GM23248 (cell line): ENCODE data around the gene MORN1. TPM values are rescaled to one million over a fixed set of nuclear protein-coding genes. Genes with fewer than 3 reads are reported as not detected.

Experiments
- DNase-seq: peaks from one replicate; pipeline ENCODE4 v3.0.0-alpha.2; 2015
- H2AFZ ChIP-seq: fragments of 200-600 bp; sonication (generic); 2 replicates; pipeline ENCODE4 v1.6.1; 2016; ENCODE audit warnings: antibody characterized with exemption
- H3F3A ChIP-seq: fragments of 200-600 bp; sonication (generic); 2 replicates; pipeline ENCODE4 v1.6.1; 2016; ENCODE audit warnings: mild to moderate bottlenecking, antibody characterized with exemption, mixed run types; ENCODE audit not compliant: insufficient read depth
- H3K27ac ChIP-seq: fragments of 200-600 bp; sonication (generic); 2 replicates; pipeline ENCODE4 v1.5.1; 2016; ENCODE audit warnings: mild to moderate bottlenecking
- H3K27me3 ChIP-seq: fragments of 200-600 bp; sonication (generic); replicated peaks from 2 replicates; pipeline ENCODE4 v1.6.1; 2016; ENCODE audit warnings: mild to moderate bottlenecking; ENCODE audit not compliant: insufficient read depth
- H3K36me3 ChIP-seq: fragments of 200-600 bp; sonication (generic); 2 replicates; pipeline ENCODE4 v1.6.1; 2016; ENCODE audit warnings: low read depth, mild to moderate bottlenecking
- H3K4me1 ChIP-seq: fragments of 200-600 bp; sonication (generic); 2 replicates; pipeline ENCODE4 v1.6.1; 2016; ENCODE audit warnings: mild to moderate bottlenecking; ENCODE audit not compliant: insufficient read depth
- H3K4me2 ChIP-seq: fragments of 200-600 bp; sonication (generic); one replicate; pipeline ENCODE4 v1.6.1; 2016; ENCODE audit warnings: mild to moderate bottlenecking; ENCODE audit not compliant: unreplicated experiment
- H3K4me3 ChIP-seq: fragments of 200-600 bp; sonication (generic); 2 replicates; pipeline ENCODE4 v1.5.1; 2016; ENCODE audit warnings: mild to moderate bottlenecking
- H3K79me2 ChIP-seq: fragments of 200-600 bp; sonication (generic); 2 replicates; pipeline ENCODE4 v1.6.1; 2016; ENCODE audit warnings: mild to moderate bottlenecking; ENCODE audit not compliant: insufficient read depth
- H3K9ac ChIP-seq: fragments of 200-600 bp; sonication (generic); 2 replicates; pipeline ENCODE4 v1.6.1; 2016; ENCODE audit warnings: mild to moderate bottlenecking
- H3K9me2 ChIP-seq: fragments of 200-600 bp; sonication (generic); 2 replicates; pipeline ENCODE4 v1.6.1; 2016; ENCODE audit warnings: mixed run types, mild to moderate bottlenecking, moderate library complexity; ENCODE audit not compliant: insufficient read depth
- H3K9me3 ChIP-seq: fragments of 200-600 bp; sonication (generic); one replicate; pipeline ENCODE4 v1.6.1; 2017; ENCODE audit warnings: low read depth
- H4K20me1 ChIP-seq: fragments of 200-600 bp; sonication (generic); 2 replicates; pipeline ENCODE4 v1.6.0; 2016; ENCODE audit not compliant: insufficient read depth
- EZH2 ChIP-seq: fragments of 200-600 bp; sonication (generic); IDR thresholded peaks from 2 replicates; pipeline ENCODE4 v1.6.1; 2018; ENCODE audit warnings: antibody characterized with exemption, mild to moderate bottlenecking; ENCODE audit not compliant: insufficient read depth, poor library complexity, severe bottlenecking
- EZH2phosphoT487 ChIP-seq: fragments of 200-600 bp; sonication (generic); IDR thresholded peaks from 2 replicates; pipeline ENCODE4 v1.6.1; 2018; ENCODE audit warnings: antibody characterized with exemption, moderate library complexity, mild to moderate bottlenecking, low read depth; ENCODE audit not compliant: insufficient read depth
- WGBS, 2 experiments: methylation state at CpG; one replicate each; pipeline ENCODE4 v1.1.6; 2015 to 2017; ENCODE audit warnings: low lambda C conversion rate in 2 of 2, low coverage in 1 of 2; ENCODE audit errors: missing lambda C conversion rate in 2 of 2; 5-methylcytosine and 5-hydroxymethylcytosine counted together
- in situ Hi-C: fragments of 300-500 bp; cut with MboI; formaldehyde crosslinking; loops from 2 replicates; pipeline ENCODE4 v1.15.0; 2020
- polyA plus RNA-seq: library from polyadenylated mRNA; unstranded; fragments of >200 nt; fragmentation: Nextera tagmentation; extraction: Ambion mirVana; gene quantifications from 2 replicates; pipeline ENCODE4 v1.2.1, GENCODE V29; 2016
- total RNA-seq: library from RNA; depleted of rRNA; stranded (reverse); fragments of >200 nt; shearing (Covaris generic); gene quantifications from 2 replicates; pipeline ENCODE4 v1.2.3, GENCODE V29; 2014

Gene MORN1
- total and polyA plus RNA-seq, 2 experiments from 2014 or later, result 7.2 to 8.8 TPM

DNA sequence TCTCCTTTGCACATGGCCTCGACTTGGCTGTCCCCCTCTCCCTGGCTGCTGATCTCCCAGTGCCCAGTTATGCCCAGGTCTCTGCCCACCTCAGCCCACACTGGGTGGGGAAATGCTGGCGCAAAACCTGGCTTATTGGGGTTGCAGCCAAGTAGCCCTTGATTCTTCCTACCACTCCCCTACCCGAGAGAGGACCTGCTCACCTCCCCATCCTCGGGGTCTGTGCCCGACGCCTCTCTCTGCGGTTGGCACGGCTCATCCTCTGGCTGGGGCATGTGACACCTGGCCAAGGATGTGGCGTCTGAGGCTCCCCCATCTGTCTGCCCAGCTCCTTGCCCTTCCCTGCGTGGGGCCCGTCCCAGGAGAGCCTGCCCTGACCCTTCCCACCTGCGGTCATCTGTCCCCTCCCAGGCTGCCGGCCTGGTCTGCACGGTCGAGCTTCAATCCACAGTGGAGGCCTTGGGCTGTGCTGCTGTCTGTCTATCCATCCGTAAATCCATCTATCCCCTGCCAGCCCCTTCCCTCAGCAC is 27.5 kb upstream of the MORN1 start:
- H3K9me3 ChIP-seq, result no peaks in the 10 kb centered on the region
- peaks cover 14% of the 10 kb centered on the region for H3K27me3 ChIP-seq
- no peak overlapping the region for H3K4me2 ChIP-seq
- no peak for DNase-seq
- no peaks in the 10 kb centered on the region for H3F3A ChIP-seq
- H3K9me2 ChIP-seq, result no peaks in the 10 kb centered on the region
- H3K4me3 ChIP-seq, result no peak overlapping the region
- H3K4me1 ChIP-seq, result no peaks in the 10 kb centered on the region
- H3K36me3 ChIP-seq, result no peaks in the 10 kb centered on the region
- no peak overlapping the region for H3K9ac ChIP-seq
- in situ Hi-C loops, result loop anchor here (10.0 to 25.0 kb wide), 3 partner anchors 126 to 1006 kb away; partner anchors contain the start of gene ACTRT2
- H3K79me2 ChIP-seq, result no peaks in the 10 kb centered on the region
- 46 to 50% methylated on average over 16 of the region's 16 CpGs for WGBS, 2 experiments
- TF ChIP-seq EZH2phosphoT487 (no peak), EZH2 (no peak)
- H4K20me1 ChIP-seq, result no peaks in the 10 kb centered on the region
- no peak overlapping the region for H3K27ac ChIP-seq
- no peak overlapping the region for H2AFZ ChIP-seq

DNA sequence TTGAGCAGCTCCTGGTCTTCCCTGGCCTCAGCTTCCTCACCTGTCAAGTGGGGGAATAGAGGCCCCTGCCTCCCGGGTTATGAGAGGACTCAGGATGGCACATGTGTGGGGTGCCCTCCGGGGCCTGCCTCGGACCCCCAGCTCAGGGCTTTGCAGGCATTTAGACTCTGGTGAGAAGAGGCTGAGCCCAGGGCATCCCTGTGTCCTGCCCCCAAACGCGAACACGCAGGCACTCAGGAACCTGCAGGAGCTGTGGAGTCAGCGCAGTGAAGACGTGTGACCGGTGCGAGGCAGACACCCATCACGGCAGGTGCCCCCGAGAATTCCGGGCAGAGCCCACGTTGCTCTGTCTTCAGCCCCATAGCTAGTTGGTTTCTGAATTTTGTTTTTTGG is 26.5 kb upstream of the MORN1 start:
- Histone ChIP-seq H3K27me3 (peaks cover 14% of the 10 kb centered on the region), H3K79me2 (no peaks in the 10 kb centered on the region), H3K9me2 (no peaks in the 10 kb centered on the region), H3K36me3 (no peaks in the 10 kb centered on the region), H3F3A (no peaks in the 10 kb centered on the region), H3K4me3 (no peak overlapping the region), H4K20me1 (no peaks in the 10 kb centered on the region), H3K4me1 (no peaks in the 10 kb centered on the region), H3K27ac (no peak overlapping the region), H3K9me3 (no peaks in the 10 kb centered on the region), H3K4me2 (no peak overlapping the region), H3K9ac (no peak overlapping the region), H2AFZ (no peak overlapping the region)
- WGBS, 2 experiments, result 50 to 53% methylated on average over 14 of the region's 14 CpGs
- no peak for TF ChIP-seq EZH2phosphoT487
- TF ChIP-seq EZH2, result no peak
- in situ Hi-C loops, result loop anchor here (10.0 to 25.0 kb wide), 3 partner anchors 127 to 1007 kb away; partner anchors contain the start of gene ACTRT2
- DNase-seq, result no peak

DNA sequence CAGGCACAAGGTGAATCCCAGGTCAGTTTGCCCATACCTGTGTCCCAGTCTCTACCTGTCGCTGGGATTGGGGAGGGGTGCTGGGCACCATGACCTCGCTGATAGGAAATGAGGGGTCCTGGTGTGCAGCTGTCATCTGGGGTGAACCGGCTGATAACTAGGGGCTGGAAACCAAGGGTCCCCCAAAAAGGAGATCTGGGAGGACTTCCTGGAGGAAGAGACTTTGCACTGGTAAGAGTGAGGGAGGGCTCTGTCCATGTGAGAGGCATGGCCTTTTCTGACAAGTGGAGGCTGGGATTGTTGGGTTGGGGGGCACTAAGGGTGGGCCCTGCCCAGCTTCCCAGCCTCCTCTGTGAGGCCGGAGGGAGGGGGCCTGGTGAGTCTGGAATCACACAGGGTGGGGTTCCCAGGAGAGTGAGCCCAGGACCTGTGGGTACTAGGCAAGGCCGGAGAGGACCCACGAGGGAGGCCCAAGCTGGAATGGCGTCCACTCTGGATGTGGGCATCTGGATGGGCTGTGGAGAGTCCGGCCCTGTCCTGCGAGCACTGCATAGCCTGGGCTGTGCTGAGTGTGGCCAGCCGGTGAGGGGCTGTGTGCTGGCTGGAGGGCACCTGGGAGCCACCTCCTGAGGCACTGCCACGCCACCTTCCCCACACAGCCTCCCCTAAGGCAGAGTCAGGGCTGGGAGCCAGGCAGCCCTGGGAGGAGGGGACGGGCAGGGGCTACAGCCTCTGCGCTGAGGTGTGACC is 25.9 kb upstream of the MORN1 start:
- Histone ChIP-seq H3K9ac (no peak overlapping the region), H3K9me2 (no peaks in the 10 kb centered on the region), H3K36me3 (no peaks in the 10 kb centered on the region), H3K27ac (no peak overlapping the region), H3K9me3 (no peaks in the 10 kb centered on the region), H3K4me2 (no peak overlapping the region), H3F3A (no peaks in the 10 kb centered on the region), H2AFZ (no peak overlapping the region), H3K4me1 (no peaks in the 10 kb centered on the region), H4K20me1 (no peaks in the 10 kb centered on the region), H3K79me2 (no peaks in the 10 kb centered on the region), H3K4me3 (no peak overlapping the region), H3K27me3 (peaks cover 14% of the 10 kb centered on the region)
- no peak for DNase-seq
- WGBS, 2 experiments, result 57 to 62% methylated on average over 13 of the region's 13 CpGs
- in situ Hi-C loops, result loop anchor here (10.0 to 25.0 kb wide), 3 partner anchors 128 to 1008 kb away; partner anchors contain the start of gene ACTRT2
- no peak for TF ChIP-seq EZH2
- TF ChIP-seq EZH2phosphoT487, result no peak

DNA sequence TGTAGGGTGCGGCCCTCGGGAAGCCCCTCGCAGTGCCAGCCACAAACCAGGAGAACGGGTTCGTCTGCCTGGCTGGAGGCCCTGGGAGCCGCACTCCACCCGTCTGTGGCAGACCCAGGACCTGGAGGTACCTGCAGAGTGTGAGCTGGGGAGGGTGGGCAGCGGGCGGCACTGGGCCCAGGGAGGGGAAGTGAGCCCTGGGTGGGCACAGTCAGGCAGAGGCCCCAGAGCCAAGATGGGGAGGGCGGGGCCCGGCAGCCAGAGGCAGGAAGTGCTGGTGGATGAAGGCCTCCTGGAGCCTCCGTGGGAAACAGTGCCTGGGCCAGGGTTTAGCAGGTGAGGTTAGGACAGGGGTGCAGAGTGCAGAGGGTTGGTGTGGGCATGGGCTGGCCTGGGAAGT is 25.0 kb upstream of the MORN1 start:
- Histone ChIP-seq H3K27ac (no peak overlapping the region), H3K36me3 (no peaks in the 10 kb centered on the region), H3K9ac (no peak overlapping the region), H3K27me3 (peaks cover 12% of the 10 kb centered on the region), H3K4me1 (no peaks in the 10 kb centered on the region), H4K20me1 (no peaks in the 10 kb centered on the region), H3F3A (no peaks in the 10 kb centered on the region), H2AFZ (no peak overlapping the region), H3K9me3 (no peaks in the 10 kb centered on the region), H3K79me2 (peaks cover 8% of the 10 kb centered on the region), H3K9me2 (no peaks in the 10 kb centered on the region), H3K4me3 (no peak overlapping the region), H3K4me2 (no peak overlapping the region)
- DNase-seq, result no peak
- TF ChIP-seq EZH2 (no peak), EZH2phosphoT487 (no peak)
- in situ Hi-C loops, result loop anchor here (10.0 to 25.0 kb wide), 3 partner anchors 128 to 1008 kb away; partner anchors contain the start of gene ACTRT2
- WGBS, 2 experiments, result 22 to 37% methylated on average over 9 to 12 of the region's 12 CpGs
